MM.1S (cell line): ENCODE measurements around the gene WDR5B.

Experiments
- EZH2 ChIP-seq: fragments of 300-600 bp; sonication (generic); optimal IDR thresholded peaks from 2 replicates; pipeline ENCODE3; 2017; ENCODE audit warnings: low read depth, mild to moderate bottlenecking, antibody characterized with exemption, low read length, mixed read lengths
- EZH2phosphoT487 ChIP-seq: fragments of 300-600 bp; sonication (generic); IDR thresholded peaks from 2 replicates; pipeline ENCODE4 v1.6.1; 2018; ENCODE audit warnings: antibody characterized with exemption, low read length
- TF ChIP-seq, protein P1 (sequence below): fragments of 300-600 bp; sonication (generic); IDR thresholded peaks from 2 replicates; pipeline ENCODE4 v1.5.1; 2016; ENCODE audit warnings: antibody characterized with exemption, low read length, mixed read lengths

DNA sequence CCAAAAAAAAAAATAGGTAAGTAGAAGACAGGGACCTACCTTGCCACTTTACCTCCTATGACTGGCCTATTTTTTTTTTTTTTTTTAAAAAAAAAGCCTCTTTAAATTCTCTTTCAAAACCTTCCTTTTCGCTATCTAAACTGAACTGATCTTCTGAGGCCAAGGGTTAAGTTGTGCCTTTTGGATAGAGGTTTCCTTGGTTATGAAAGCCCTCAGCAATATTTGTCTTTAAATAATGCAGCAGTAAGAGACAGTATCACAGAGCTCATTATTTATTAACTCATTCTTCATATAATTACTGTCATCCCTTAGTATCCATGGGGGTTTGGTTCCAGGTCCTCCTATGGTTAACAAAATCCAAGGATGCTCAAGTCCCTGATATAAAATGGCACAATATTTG, 41.8 kb downstream of the WDR5B start:
- TF ChIP-seq, protein P1, sequence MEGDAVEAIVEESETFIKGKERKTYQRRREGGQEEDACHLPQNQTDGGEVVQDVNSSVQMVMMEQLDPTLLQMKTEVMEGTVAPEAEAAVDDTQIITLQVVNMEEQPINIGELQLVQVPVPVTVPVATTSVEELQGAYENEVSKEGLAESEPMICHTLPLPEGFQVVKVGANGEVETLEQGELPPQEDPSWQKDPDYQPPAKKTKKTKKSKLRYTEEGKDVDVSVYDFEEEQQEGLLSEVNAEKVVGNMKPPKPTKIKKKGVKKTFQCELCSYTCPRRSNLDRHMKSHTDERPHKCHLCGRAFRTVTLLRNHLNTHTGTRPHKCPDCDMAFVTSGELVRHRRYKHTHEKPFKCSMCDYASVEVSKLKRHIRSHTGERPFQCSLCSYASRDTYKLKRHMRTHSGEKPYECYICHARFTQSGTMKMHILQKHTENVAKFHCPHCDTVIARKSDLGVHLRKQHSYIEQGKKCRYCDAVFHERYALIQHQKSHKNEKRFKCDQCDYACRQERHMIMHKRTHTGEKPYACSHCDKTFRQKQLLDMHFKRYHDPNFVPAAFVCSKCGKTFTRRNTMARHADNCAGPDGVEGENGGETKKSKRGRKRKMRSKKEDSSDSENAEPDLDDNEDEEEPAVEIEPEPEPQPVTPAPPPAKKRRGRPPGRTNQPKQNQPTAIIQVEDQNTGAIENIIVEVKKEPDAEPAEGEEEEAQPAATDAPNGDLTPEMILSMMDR = no peak
- no peak for TF ChIP-seq EZH2phosphoT487
- TF ChIP-seq EZH2 = no peak
